ENCODE results near the gene GSTA4.

The GSTA4 gene

GRCh38 chr6:53015486-53015885, 20.4 kb upstream of the GSTA4 start:
- peaks cover 5% of the 10 kb centered on the region for H3K79me1 ChIP-seq (ENCODE audit: low read length)
- peak in 1 of 2 donors; percentile 60 for DNase-seq
- H3K4me3 ChIP-seq (ENCODE audit: low read depth, low read length), result no peak overlapping the region
- H4K8ac ChIP-seq (ENCODE audit: low read depth, low read length), result no peak overlapping the region
- H3K18ac ChIP-seq (ENCODE audit: low read length), result no peak overlapping the region
- no CpG with 5 or more reads among the region's 1 CpG for WGBS (ENCODE audit: extremely low coverage, insufficient coverage, insufficient read length)
- H2BK12ac ChIP-seq (ENCODE audit: low read length), result no peak overlapping the region
- H3K27ac ChIP-seq (ENCODE audit: low read depth, low read length), result peak overlapping the region; percentile 61
- H3K4me1 ChIP-seq (ENCODE audit: control insufficient read depth in 1 of 2, insufficient read depth in 2 of 2, low read length in 2 of 2), result peaks cover 6 to 11% of the 10 kb centered on the region in 2 experiments
- H2BK5ac ChIP-seq (ENCODE audit: low read depth, low read length, poor library complexity), result no peak overlapping the region
- no peak overlapping the region for H2BK120ac ChIP-seq (ENCODE audit: insufficient read depth, low read length, poor library complexity)
- H4K12ac ChIP-seq (ENCODE audit: low read depth, low read length), result no peak overlapping the region
- H2AK5ac ChIP-seq (ENCODE audit: low read length), result no peak overlapping the region
- no peak overlapping the region for H3K4ac ChIP-seq (ENCODE audit: low read depth, low read length)
- H3K9ac ChIP-seq (ENCODE audit: low read length), result no peak overlapping the region
- no peak overlapping the region for H2AFZ ChIP-seq (ENCODE audit: insufficient read depth, low read length, poor library complexity)
- H3K79me2 ChIP-seq (ENCODE audit: control insufficient read depth, insufficient read depth, low read length, poor library complexity), result peaks cover 2% of the 10 kb centered on the region
- H3K4me2 ChIP-seq (ENCODE audit: low read length), result no peak overlapping the region
- no peak overlapping the region for H3K14ac ChIP-seq (ENCODE audit: low read length)
- no peaks in the 10 kb centered on the region for H3K27me3 ChIP-seq (ENCODE audit: insufficient read depth, low read length)
- peaks cover 11 to 23% of the 10 kb centered on the region in 2 experiments for H3K36me3 ChIP-seq (ENCODE audit: control insufficient read depth in 1 of 2, insufficient read depth in 2 of 2, low read length in 2 of 2)
- H3K9me3 ChIP-seq (ENCODE audit: insufficient read depth, low read depth, low read length), result no peaks in the 10 kb centered on the region
- H4K91ac ChIP-seq (ENCODE audit: low read depth, low read length), result no peak overlapping the region
- no peak overlapping the region for H3K23ac ChIP-seq (ENCODE audit: low read length)

- Histone ChIP-seq H3K14ac (ENCODE audit: low read length) (no peak overlapping the region), H3K4me1 (ENCODE audit: control insufficient read depth in 1 of 2, insufficient read depth in 2 of 2, low read length in 2 of 2) (peaks cover 6 to 16% of the 10 kb centered on the region in 2 experiments), H3K79me1 (ENCODE audit: low read length) (peaks cover 5% of the 10 kb centered on the region), H3K23ac (ENCODE audit: low read length) (no peak overlapping the region), H3K4me3 (ENCODE audit: low read depth, low read length) (no peak overlapping the region), H2AFZ (ENCODE audit: insufficient read depth, low read length, poor library complexity) (no peak overlapping the region), H3K36me3 (ENCODE audit: control insufficient read depth in 1 of 2, insufficient read depth in 2 of 2, low read length in 2 of 2) (peaks cover 11 to 27% of the 10 kb centered on the region in 2 experiments), H3K79me2 (ENCODE audit: control insufficient read depth, insufficient read depth, low read length, poor library complexity) (peaks cover 2% of the 10 kb centered on the region), H2AK5ac (ENCODE audit: low read length) (no peak overlapping the region), H3K27me3 (ENCODE audit: insufficient read depth, low read length) (no peaks in the 10 kb centered on the region), H4K12ac (ENCODE audit: low read depth, low read length) (no peak overlapping the region), H3K27ac (ENCODE audit: low read depth, low read length) (peak overlapping the region; percentile 61), H4K91ac (ENCODE audit: low read depth, low read length) (no peak overlapping the region), H2BK12ac (ENCODE audit: low read length) (no peak overlapping the region), H3K4me2 (ENCODE audit: low read length) (no peak overlapping the region), H3K9me3 (ENCODE audit: insufficient read depth, low read depth, low read length) (no peaks in the 10 kb centered on the region), H2BK120ac (ENCODE audit: insufficient read depth, low read length, poor library complexity) (no peak overlapping the region), H3K4ac (ENCODE audit: low read depth, low read length) (no peak overlapping the region), H3K18ac (ENCODE audit: low read length) (no peak overlapping the region), H3K9ac (ENCODE audit: low read length) (no peak overlapping the region), H2BK5ac (ENCODE audit: low read depth, low read length, poor library complexity) (no peak overlapping the region), H4K8ac (ENCODE audit: low read depth, low read length) (no peak overlapping the region)
- WGBS (ENCODE audit: extremely low coverage, insufficient coverage, insufficient read length), result no CpG with 5 or more reads among the region's 1 CpG
- DNase-seq, result peak; percentile 76 to 91
Measured at GRCh38 chr6:53014744-53015143, 19.7 kb upstream of the GSTA4 start.

GRCh38 chr6:53014063-53014462, 19.0 kb upstream of the GSTA4 start:
- H4K8ac ChIP-seq (ENCODE audit: low read depth, low read length), result no peak overlapping the region
- no peak overlapping the region for H2AFZ ChIP-seq (ENCODE audit: insufficient read depth, low read length, poor library complexity)
- peaks cover 5% of the 10 kb centered on the region for H3K79me1 ChIP-seq (ENCODE audit: low read length)
- no peak overlapping the region for H2BK5ac ChIP-seq (ENCODE audit: low read depth, low read length, poor library complexity)
- peaks cover 2% of the 10 kb centered on the region for H3K79me2 ChIP-seq (ENCODE audit: control insufficient read depth, insufficient read depth, low read length, poor library complexity)
- H3K18ac ChIP-seq (ENCODE audit: low read length), result no peak overlapping the region
- no peak overlapping the region for H3K27ac ChIP-seq (ENCODE audit: low read depth, low read length)
- no peak overlapping the region for H3K4me2 ChIP-seq (ENCODE audit: low read length)
- H3K27me3 ChIP-seq (ENCODE audit: insufficient read depth, low read length), result no peaks in the 10 kb centered on the region
- H4K91ac ChIP-seq (ENCODE audit: low read depth, low read length), result no peak overlapping the region
- H3K14ac ChIP-seq (ENCODE audit: low read length), result no peak overlapping the region
- no peak overlapping the region for H2BK12ac ChIP-seq (ENCODE audit: low read length)
- H3K9me3 ChIP-seq (ENCODE audit: insufficient read depth, low read depth, low read length), result no peaks in the 10 kb centered on the region
- H3K36me3 ChIP-seq (ENCODE audit: control insufficient read depth in 1 of 2, insufficient read depth in 2 of 2, low read length in 2 of 2), result peaks cover 10 to 29% of the 10 kb centered on the region in 2 experiments
- no peak overlapping the region for H3K9ac ChIP-seq (ENCODE audit: low read length)
- H4K12ac ChIP-seq (ENCODE audit: low read depth, low read length), result no peak overlapping the region
- peak in 1 of 2 donors; percentile 74 for DNase-seq
- no peak overlapping the region for H3K4me3 ChIP-seq (ENCODE audit: low read depth, low read length)
- H3K23ac ChIP-seq (ENCODE audit: low read length), result no peak overlapping the region
- H3K4me1 ChIP-seq (ENCODE audit: control insufficient read depth in 1 of 2, insufficient read depth in 2 of 2, low read length in 2 of 2), result peaks cover 6 to 16% of the 10 kb centered on the region in 2 experiments
- no peak overlapping the region for H3K4ac ChIP-seq (ENCODE audit: low read depth, low read length)
- H2BK120ac ChIP-seq (ENCODE audit: insufficient read depth, low read length, poor library complexity), result no peak overlapping the region
- H2AK5ac ChIP-seq (ENCODE audit: low read length), result no peak overlapping the region

- Histone ChIP-seq H3K18ac (ENCODE audit: low read length) (peak overlapping the region; percentile 93), H2BK12ac (ENCODE audit: low read length) (peak overlapping the region; percentile 95), H3K14ac (ENCODE audit: low read length) (no peak overlapping the region), H4K91ac (ENCODE audit: low read depth, low read length) (peak overlapping the region; percentile 96), H3K4me1 (ENCODE audit: control insufficient read depth in 1 of 2, insufficient read depth in 2 of 2, low read length in 2 of 2) (peaks cover 6 to 16% of the 10 kb centered on the region in 2 experiments), H3K4me2 (ENCODE audit: low read length) (no peak overlapping the region), H4K12ac (ENCODE audit: low read depth, low read length) (no peak overlapping the region), H3K79me2 (ENCODE audit: control insufficient read depth, insufficient read depth, low read length, poor library complexity) (peaks cover 2% of the 10 kb centered on the region), H2BK5ac (ENCODE audit: low read depth, low read length, poor library complexity) (peak overlapping the region; percentile 80), H3K9me3 (ENCODE audit: insufficient read depth, low read depth, low read length) (no peaks in the 10 kb centered on the region), H3K36me3 (ENCODE audit: control insufficient read depth in 1 of 2, insufficient read depth in 2 of 2, low read length in 2 of 2) (peaks cover 9 to 21% of the 10 kb centered on the region in 2 experiments), H2BK120ac (ENCODE audit: insufficient read depth, low read length, poor library complexity) (no peak overlapping the region), H3K9ac (ENCODE audit: low read length) (no peak overlapping the region), H2AFZ (ENCODE audit: insufficient read depth, low read length, poor library complexity) (no peak overlapping the region), H3K79me1 (ENCODE audit: low read length) (peaks cover 5% of the 10 kb centered on the region), H3K4me3 (ENCODE audit: low read depth, low read length) (no peak overlapping the region), H3K27ac (ENCODE audit: low read depth, low read length) (peak overlapping the region; percentile 84), H3K27me3 (ENCODE audit: insufficient read depth, low read length) (no peaks in the 10 kb centered on the region), H3K4ac (ENCODE audit: low read depth, low read length) (no peak overlapping the region), H3K23ac (ENCODE audit: low read length) (no peak overlapping the region), H4K8ac (ENCODE audit: low read depth, low read length) (peak overlapping the region; percentile 61), H2AK5ac (ENCODE audit: low read length) (no peak overlapping the region)
- WGBS (ENCODE audit: extremely low coverage, insufficient coverage, insufficient read length), result no CpG with 5 or more reads among the region's 1 CpG
- DNase-seq, result peak; percentile 86 to 98
Measured at GRCh38 chr6:53011979-53012378, 16.9 kb upstream of the GSTA4 start.
